NCI-H2196 treated with DMSO at 0.1 percent for 48 hours (cell line): ENCODE results near the gene POM121L2.

Source experiments
- DNase-seq: peaks from one replicate; lab custom pipeline; 2025; ENCODE audit not compliant: unreplicated experiment; lab: John Stamatoyannopoulos, UW

POM121L2 gene

GRCh38 chr6:27312146-27312949 is at the start of gene POM121L2:
Gene POM121L2 (minus strand): TSS chr6:27312273. CDS start chr6:27312170, 103 bp downstream.
- peak; percentile 49 for DNase-seq

- no peak for DNase-seq
These were observed 47.2 kb upstream of the POM121L2 start for GRCh38 chr6:27359231-27359630.

- DNase-seq, result no peak
These were observed 46.7 kb upstream of the POM121L2 start for GRCh38 chr6:27358786-27359185.

- DNase-seq, result no peak
These were observed 40.8 kb upstream of the POM121L2 start for GRCh38 chr6:27352850-27353249.

GRCh38 chr6:27334141-27334540 is 22.1 kb upstream of the POM121L2 start:
- DNase-seq, result no peak

GRCh38 chr6:27333642-27334040 is 21.6 kb upstream of the POM121L2 start:
- no peak for DNase-seq

GRCh38 chr6:27332692-27333641 is 20.9 kb upstream of the POM121L2 start:
- DNase-seq, result no peak

- no peak for DNase-seq
These were observed 15.1 kb upstream of the POM121L2 start for GRCh38 chr6:27327023-27327738.

GRCh38 chr6:27321901-27322300 is 9.8 kb upstream of the POM121L2 start:
- no peak for DNase-seq

- DNase-seq, result no peak
These were observed 9.3 kb upstream of the POM121L2 start for GRCh38 chr6:27321370-27321769.

- DNase-seq, result no peak
These were observed 6.9 kb upstream of the POM121L2 start for GRCh38 chr6:27318973-27319372.

GRCh38 chr6:27314046-27314445 is 2.0 kb upstream of the POM121L2 start:
- DNase-seq, result no peak

- DNase-seq, result no peak
These were observed 838 bp upstream of the POM121L2 start for GRCh38 chr6:27312950-27313271.

- DNase-seq, result no peak
These were observed 297 bp downstream of the POM121L2 start for GRCh38 chr6:27311806-27312145.

GRCh38 chr6:27303613-27304272 is 8.3 kb downstream of the POM121L2 start:
- DNase-seq, result no peak

GRCh38 chr6:27297857-27298730 is 14.0 kb downstream of the POM121L2 start:
- no peak for DNase-seq

- no peak for DNase-seq
These were observed 14.6 kb downstream of the POM121L2 start for GRCh38 chr6:27297484-27297856.

GRCh38 chr6:27296106-27296783 is 15.8 kb downstream of the POM121L2 start:
- DNase-seq, result no peak

- no peak for DNase-seq
These were observed 16.6 kb downstream of the POM121L2 start for GRCh38 chr6:27295301-27296079.
